DOHH2 (cell line): ENCODE data around the gene ARL8A.

Experiments used
- EZH2phosphoT487 ChIP-seq: fragments of 200-600 bp; sonication (generic); IDR thresholded peaks from 2 replicates; pipeline ENCODE4 v1.6.1; 2017; ENCODE audit warnings: borderline replicate concordance, mild to moderate bottlenecking, antibody characterized with exemption, low read length, moderate library complexity, mixed read lengths
- TF ChIP-seq, protein P1 (sequence below): fragments of 200-600 bp; sonication (generic); IDR thresholded peaks from one replicate; pipeline ENCODE4 v1.5.1; 2014; ENCODE audit warnings: antibody characterized with exemption, mild to moderate bottlenecking, low read depth, low read length; ENCODE audit not compliant: poor library complexity, severe bottlenecking

DNA sequence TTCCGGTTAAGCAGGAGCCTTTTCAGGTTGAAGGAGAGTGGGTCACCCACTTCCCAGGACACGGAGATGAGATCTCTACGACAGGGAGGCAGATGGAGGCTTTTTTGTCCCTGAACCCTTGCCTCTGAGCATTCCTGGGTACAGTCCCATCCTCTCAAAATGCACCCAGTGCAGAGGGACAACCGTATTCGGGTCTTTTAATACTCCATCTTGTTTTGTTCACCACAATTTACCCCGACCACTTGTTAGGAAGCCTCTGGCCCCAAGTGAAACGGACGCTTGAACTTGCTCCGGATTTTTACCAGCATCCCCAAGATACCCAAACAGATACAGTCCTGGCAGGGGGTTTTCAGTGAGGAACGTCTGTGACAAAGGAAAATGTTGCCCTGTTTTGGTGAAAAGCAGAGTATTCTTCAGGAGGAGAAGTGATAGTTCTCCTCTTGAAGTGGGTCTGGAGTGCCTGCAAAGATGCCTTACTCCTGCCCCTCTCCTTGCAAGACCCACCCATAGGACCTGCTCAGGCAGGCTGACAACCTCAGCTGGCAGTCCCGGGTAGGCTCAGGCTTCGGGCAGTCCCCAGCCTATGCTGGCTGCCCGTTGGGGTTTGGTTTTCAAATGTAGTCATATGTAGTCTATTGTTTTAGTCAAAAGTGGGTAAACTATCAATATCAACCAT lies 669 bp upstream of the ARL8A start:
- TF ChIP-seq, protein P1, sequence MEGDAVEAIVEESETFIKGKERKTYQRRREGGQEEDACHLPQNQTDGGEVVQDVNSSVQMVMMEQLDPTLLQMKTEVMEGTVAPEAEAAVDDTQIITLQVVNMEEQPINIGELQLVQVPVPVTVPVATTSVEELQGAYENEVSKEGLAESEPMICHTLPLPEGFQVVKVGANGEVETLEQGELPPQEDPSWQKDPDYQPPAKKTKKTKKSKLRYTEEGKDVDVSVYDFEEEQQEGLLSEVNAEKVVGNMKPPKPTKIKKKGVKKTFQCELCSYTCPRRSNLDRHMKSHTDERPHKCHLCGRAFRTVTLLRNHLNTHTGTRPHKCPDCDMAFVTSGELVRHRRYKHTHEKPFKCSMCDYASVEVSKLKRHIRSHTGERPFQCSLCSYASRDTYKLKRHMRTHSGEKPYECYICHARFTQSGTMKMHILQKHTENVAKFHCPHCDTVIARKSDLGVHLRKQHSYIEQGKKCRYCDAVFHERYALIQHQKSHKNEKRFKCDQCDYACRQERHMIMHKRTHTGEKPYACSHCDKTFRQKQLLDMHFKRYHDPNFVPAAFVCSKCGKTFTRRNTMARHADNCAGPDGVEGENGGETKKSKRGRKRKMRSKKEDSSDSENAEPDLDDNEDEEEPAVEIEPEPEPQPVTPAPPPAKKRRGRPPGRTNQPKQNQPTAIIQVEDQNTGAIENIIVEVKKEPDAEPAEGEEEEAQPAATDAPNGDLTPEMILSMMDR: no peak
- no peak for TF ChIP-seq EZH2phosphoT487
